KG1 (cell line): ENCODE measurements around the gene YY1.
"Not testable (repeated sequence)": the region's sequence is repeated elsewhere in the genome, so short reads cannot be mapped to it uniquely, and the experiment has no call there.

ENCODE experiments used
- DNase-seq: peaks from one replicate; lab custom pipeline; 2025; lab: John Stamatoyannopoulos, UW

Gene YY1

GRCh38 chr14:100213956-100214769 is 24.8 kb upstream of the YY1 start:
- DNase-seq: peak; percentile 79

- no peak for DNase-seq
These were observed 24.2 kb upstream of the YY1 start for GRCh38 chr14:100214770-100215083.

GRCh38 chr14:100215330-100215885 is 23.5 kb upstream of the YY1 start:
- no peak for DNase-seq

- no peak for DNase-seq
These were observed 19.7 kb upstream of the YY1 start for GRCh38 chr14:100219126-100219785.

- DNase-seq: peak; percentile 50
These were observed 17.3 kb upstream of the YY1 start for GRCh38 chr14:100221533-100222223.

GRCh38 chr14:100222224-100223093 is 16.5 kb upstream of the YY1 start:
- DNase-seq: no peak

GRCh38 chr14:100223332-100224201 is 15.4 kb upstream of the YY1 start:
- DNase-seq: no peak

GRCh38 chr14:100224229-100224866 is 14.6 kb upstream of the YY1 start:
- no peak for DNase-seq

GRCh38 chr14:100225169-100225568 is 13.8 kb upstream of the YY1 start:
- DNase-seq: no peak

- no peak for DNase-seq
These were observed 8.6 kb upstream of the YY1 start for GRCh38 chr14:100230361-100230760.

- DNase-seq: no peak
These were observed 4.4 kb upstream of the YY1 start for GRCh38 chr14:100234511-100234910.

- not testable (repeated sequence) for DNase-seq
These were observed 2.6 kb upstream of the YY1 start for GRCh38 chr14:100236271-100236818.

- DNase-seq: no peak
These were observed 2.1 kb upstream of the YY1 start for GRCh38 chr14:100236881-100237280.

- peak; percentile 52 for DNase-seq
These were observed 1.1 kb upstream of the YY1 start for GRCh38 chr14:100237735-100238418.

GRCh38 chr14:100239211-100239839 is 381 bp downstream of the YY1 start:
- DNase-seq: no peak

GRCh38 chr14:100239840-100240667 is 1.1 kb downstream of the YY1 start:
- DNase-seq: peak; percentile 41

GRCh38 chr14:100240668-100241032 is 1.7 kb downstream of the YY1 start:
- DNase-seq: no peak

- no peak for DNase-seq
These were observed 2.3 kb downstream of the YY1 start for GRCh38 chr14:100241279-100241678.
